ENCODE data around the gene PRKCB.

Gene PRKCB

DNA sequence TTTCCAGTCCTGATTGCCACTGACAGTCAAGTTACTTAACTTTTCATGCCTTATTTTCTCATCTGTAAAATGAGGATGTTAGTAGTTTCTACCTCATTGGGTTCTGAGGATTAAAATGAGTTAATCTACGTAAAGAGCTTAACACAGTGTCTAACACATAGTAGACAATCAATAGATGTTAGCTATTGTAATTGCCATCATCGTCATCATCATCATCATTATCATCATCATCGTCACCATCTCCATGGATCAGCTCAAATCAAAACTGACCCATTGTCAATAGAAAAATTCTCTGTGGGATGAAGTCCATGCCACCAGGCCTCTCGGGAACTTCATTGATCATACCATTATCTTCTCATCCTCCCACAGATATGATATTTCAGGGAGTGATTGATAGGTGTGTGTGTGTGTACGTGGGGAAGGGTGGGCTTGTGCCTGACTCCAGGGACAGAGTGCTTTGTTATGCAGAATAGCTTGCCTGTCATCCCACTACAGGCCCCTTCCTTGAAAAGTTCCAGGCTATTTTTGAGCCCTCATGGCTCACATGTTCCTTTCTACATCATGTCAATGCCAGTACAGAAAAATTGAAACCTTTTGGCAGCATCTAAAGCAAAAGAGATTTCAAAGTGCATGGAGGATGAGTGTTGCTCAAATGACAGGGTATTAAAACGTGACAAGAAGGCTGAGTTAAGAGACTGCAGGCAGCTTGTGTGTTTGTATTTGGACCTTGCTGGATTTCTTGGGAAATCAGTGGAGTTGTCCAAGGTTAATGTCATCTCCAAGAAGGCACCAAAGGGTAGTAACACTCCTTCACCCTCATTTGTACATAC lies 133.9 kb downstream of the PRKCB start:
- DNase-seq: no peak

DNA sequence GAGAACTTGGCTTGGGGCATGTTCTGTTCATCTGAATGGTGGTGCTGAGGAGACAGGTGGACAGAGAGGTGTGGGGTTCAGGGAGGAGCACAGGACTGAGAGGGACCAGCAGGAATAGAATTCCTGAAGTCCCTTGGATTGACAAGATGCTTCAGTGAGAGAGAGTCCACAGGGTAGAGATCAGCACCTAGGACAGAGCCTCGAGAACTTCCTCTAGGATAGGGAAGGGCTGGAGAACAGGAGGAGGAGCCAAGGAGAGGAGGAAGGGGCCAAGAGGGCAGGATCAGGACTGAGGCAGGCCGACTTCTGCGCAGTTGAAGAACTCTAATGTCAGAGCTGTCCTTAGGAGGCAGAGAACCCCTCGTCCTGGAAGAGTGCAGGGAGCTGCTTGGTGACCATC lies 138.4 kb downstream of the PRKCB start:
- DNase-seq: no peak

DNA sequence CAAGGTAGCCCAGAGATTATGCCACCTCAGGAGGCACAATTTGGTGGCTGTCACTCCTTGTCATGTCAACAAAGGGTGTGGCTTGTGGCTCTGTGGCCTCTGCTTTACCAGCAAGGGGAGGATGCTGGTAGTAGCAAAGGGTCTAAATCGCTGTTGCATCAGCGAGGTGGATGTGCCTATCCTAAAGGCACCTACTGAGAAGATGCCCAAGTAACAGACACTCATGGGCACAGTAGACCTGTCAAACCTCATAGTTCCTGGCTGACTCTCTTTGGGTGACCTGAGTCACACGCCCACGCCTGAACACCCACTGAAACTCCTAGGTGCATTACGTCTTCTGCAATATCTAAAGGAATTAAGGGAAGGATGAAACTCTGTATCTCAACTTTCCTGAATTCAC lies 139.5 kb downstream of the PRKCB start:
- no peak for DNase-seq

DNA sequence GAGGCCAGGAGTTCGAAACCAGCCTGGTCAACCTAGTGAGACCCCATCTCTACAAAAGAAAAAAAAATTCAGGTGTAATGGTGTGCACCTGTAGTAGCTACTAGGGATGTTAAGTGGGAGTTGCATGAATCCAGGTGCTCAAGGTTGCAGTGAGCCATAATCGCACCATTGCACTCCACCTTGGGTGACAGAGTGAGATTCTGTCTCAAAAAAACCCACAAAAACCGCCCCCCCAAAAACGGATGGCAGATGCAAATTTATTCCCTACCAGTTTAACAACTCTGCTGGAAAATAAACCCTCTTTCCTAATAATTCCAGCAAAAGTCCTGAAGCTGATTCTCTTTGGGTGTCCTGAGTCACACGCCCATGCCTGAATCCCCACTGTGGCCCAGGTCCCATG lies 140.3 kb downstream of the PRKCB start:
- DNase-seq: no peak

DNA sequence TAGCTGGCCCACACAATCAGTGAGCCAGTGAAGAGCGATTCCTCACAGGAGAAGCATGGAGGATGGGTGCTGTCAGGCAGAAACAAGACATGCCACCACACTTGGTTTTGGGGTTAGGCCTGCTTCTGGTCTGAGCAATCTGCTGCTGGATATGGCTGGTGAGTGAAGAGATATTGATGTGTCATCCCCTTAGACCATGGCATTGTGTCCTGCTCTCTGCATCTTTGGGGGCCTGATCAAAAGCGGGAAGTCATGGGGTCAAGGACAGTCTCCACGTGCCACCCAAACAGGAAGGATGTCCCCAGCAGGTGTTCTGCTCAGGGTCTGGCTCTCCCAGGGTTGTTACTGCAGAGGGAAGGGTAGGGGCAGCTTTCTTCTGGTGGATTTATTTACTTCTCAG lies 140.7 kb downstream of the PRKCB start:
- DNase-seq: no peak

DNA sequence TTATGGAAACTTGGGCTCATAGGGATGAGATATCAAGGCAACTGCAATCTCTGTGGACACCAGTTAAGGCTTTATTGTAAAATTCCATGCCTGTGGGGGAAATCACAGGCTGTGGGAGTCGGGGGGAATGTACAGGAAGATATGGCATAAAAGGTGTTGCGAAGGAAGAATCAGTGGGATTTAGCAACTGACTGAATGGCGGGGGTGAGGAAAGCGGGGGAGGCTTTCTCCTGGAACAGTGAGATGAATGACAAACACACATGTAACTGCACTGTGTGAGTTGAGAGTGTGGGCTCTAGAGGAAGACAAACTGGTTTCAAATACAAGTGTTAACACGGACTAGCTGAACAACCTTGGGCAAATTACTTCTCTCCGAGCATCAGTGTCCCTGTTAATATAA lies 143.7 kb downstream of the PRKCB start:
- DNase-seq: no peak

DNA sequence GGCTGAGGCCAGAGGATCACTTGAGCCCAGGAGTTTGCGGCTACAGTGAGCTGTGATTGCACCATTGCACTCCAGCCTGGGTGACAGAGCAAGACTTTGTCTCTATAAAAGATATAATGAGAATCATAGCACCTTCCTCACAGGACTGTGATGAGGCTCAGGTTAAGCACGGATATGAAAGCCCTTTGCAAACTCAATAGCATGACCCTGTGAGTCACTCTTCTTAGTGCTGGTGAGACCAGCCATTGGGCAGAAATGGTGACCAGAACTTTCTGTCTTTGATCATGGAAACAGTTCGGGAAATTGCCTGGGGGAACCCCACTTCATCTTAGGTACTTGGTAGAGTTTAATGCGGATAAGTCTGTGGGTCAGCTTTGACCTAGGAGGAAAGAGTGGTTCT lies 144.2 kb downstream of the PRKCB start:
- DNase-seq: no peak

DNA sequence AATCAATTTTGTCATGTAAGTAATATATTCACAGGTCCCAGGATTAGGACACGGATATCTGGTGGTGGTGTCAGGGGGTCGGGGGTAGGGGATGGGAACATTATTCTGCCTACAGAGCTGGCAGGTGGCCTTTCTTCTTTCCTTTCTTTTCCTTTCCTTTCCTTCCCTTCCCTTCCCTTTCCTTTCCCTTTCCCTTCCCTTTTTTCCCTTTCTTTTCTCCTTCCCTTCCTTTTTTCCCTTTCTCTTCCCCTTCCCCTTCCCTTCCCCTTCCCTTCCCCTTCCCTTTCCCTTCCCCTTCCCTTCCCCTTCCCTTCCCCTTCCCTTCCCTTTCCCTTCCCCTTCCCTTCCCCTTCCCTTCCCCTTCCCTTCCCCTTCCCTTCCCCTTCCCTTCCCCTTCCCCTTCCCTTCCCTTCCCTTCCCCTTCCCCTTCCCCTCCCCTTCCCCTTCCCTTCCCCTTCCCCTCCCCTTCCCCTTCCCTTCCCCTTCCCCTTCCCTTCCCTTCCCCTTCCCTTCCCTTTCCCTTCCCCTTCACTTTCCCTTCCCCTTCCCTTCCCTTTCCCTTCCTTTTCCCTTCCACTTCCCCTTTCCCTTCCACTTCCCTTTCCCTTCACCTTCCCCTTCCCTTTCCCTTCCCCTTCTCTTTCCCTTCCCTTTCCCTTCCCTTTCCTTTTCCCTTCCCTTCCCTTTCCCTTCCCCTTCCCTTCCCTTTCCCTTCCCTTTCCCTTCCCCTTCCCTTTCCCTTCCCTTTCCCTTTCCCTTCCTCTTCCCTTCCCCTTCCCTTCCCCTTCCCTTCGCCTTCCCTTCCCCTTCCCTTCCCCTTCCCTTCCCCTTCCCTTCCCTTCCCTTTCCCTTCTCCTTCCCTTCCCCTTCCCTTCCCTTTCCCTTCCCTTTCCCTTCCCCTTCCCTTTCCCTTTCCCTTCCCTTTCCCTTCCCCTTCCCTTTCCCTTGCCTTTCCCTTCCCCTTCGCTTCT lies 145.9 kb downstream of the PRKCB start:
- DNase-seq: no peak

DNA sequence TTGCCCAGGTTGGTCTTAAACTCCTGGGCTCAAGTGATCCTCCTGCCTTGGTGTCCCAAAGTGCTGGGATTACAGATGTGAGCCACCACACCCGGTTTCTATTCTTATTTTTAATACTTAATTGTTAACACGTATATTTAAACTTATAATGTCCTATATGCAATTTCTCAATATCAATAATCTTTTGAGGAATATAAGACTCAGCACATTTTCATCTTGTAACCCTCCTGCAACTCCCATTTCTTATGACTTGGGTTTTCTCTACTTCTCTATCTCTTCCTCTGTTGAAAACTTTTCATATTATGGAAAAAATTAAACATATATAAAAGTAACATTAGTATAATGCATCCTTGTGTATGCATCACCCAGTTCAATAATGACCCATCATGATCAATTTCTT lies 150.7 kb downstream of the PRKCB start:
- DNase-seq: no peak

DNA sequence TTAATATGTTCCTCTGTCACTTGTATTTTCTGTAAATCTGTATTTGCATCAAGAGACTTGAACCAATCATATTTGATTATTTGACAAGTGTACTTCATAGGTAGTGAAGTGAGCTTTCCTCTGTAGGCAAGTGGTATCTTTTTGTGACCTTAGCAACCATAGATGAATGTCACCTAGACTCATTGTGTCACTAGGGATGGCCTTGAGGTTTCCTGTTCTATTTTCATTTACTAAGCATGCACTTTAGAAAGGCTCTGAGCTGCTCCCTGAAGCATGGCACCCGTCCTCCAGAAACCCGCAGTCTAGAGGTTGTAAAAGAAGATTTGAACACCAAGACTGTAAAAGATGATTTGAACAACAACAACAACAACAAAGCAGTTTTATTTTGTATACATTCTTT lies 151.7 kb downstream of the PRKCB start:
- no peak for DNase-seq

DNA sequence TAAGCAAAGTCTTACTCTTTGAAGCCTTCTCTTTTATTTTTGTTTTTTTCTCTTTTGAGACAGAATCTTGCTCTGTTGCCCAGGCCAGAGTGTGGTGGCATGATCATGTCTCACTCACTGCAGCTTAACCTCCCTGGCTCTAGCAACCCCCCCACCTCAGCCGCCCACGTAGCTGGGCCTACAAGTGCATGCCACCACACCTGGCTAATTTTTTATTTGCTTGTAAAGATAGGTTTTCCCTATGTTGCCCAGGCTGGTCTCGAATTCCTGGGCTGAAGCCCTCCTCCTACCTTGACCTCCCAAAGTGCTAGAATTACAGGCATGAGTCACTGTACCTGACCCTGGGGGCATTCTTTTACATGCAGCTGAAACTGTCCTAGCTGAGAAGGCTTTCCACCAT lies 154.7 kb downstream of the PRKCB start:
- no peak for DNase-seq

DNA sequence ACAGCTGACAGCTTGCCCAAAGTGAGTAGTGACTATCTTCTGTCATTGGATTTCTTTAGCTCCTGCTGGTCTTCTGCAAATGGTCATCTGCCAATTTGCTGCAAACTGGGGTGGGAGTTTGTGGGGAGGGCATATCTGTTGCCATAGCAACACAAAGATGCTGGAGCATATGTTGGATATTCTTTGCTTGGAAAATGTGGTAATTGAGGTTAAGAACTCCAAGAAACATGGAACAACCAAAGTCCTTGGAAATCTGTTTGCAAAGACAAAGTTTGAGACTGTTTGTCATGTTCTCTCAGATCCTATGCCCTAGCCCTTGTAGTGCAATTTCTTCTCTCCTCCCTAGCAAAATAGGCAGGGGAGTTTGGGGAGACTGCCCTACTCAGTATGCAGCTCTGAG lies 155.3 kb downstream of the PRKCB start:
- DNase-seq: no peak

DNA sequence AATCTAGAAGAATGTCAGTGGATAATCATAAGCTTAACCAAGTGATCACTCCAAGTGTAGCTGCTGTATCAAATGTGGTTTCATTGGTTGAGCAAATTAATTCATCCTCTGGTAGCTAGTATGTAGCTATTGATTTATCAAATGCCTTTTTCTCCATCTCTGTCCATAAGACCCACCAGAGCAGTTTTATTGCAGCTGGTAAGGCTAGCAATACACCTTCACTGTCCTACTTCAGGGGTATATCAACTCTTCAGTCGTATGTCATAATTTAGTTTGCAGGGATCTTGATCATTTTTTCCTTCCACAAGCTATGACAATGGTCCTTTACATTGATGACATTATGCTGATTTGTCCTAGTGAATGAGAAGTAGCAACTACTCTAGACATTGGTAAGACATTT lies 158.8 kb downstream of the PRKCB start:
- no peak for DNase-seq

DNA sequence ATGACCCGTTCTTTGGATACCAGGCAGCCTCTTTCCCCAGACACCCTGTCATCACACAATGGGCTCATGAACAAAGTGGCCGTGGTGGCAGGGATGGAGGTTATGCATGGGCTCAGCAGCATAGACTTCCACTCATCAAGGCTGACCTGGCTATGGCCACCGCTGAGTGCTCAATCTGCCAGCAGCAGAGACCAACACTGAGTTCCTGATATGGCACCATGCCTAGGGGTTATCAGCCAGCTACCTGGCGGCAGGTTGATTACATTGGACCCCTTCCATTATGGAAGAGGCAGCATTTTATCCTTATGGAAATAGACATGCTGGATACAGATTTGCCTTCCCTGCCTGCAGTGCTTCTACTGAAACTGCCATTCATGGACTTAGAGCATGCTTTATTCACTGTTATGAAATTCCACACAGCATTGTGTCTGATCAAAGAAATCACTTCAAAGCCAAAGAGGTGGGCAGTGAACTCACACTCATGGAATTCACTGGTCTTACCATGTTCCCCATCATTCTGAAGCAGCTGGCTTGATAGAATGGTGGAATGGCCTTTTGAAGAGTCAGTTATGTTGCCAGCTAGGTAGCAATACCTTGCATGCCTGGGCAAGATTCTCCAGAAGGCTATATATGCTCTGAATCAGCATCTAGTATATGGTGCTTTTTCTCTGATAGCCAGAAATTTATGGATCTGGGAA lies 160.6 kb downstream of the PRKCB start:
- DNase-seq: no peak

DNA sequence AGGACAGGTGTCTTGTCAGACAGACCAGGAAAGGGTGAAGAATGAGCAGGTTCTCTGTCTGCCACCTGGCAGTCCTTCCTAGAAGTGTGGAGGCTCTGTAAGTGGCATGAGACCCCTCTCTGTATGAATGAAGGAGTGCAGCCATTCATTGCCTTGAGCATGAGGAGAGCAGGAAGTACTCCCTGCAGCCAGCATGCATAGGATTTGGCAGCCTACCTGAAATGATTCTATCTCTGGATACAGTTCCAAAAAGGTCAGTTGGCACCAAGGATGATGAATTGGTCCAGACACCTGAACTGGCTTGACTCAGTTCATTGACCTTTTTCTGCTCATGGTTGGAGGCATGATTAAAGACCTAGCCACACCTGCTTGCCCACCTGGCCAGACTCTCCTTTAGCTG lies 163.0 kb downstream of the PRKCB start:
- DNase-seq: no peak

DNA sequence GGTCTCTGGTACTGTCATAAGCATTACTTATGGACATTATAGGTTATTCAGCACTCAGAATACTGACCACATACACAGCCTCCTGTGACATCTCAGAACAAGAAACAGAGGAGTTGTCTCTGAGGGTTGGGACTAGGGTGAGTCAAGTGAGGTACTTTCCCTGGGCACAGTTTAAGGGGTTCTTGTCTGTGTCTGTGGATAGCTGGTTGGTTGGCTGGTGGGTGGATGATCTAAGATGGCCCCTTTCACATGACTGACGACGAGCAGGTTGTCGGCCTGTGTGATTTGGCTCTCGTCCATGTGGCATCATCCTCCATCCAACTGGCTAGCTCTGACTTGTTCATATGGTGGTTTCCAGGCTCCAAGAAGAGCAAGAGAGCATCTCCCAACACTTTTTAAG lies 163.9 kb downstream of the PRKCB start:
- no peak for DNase-seq

DNA sequence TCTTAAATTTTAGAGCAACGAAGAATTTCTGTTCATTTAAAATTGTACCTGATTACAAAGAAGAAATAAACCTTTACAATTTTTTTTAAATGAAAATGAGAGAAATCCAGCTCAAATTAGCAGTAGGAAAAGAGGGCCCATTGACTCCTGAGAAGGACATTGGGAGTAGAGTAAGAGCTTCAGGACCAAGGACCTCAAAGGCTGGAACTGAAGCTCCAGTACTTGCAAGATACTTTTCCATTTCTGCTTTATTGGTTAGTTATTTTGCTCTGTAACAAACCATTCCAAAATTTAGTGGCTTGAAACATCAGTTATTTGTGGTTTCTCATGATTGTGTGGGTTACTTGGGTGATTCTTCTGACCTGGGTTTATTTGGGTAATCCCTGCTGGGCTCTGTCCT lies 165.9 kb downstream of the PRKCB start:
- no peak for DNase-seq

DNA sequence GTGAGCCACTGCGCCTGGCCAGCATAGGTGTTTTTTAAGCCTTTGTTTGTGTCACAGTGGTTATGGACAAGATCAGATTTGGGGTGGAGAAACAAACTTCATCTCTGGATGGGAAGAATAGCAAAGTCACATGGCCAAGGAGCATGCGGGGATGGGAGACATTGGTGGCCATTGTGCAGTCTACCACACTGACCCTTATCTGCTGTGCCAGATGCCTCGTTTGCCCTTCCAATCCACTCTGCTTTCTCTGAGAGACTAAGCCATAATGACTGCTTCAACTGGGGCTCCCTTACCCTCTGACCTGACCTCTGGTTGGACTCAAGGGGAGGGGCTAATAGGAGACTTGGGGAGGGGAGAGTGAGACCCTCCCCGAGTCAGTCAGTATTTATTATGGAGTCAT lies 166.8 kb downstream of the PRKCB start:
- no peak for DNase-seq

DNA sequence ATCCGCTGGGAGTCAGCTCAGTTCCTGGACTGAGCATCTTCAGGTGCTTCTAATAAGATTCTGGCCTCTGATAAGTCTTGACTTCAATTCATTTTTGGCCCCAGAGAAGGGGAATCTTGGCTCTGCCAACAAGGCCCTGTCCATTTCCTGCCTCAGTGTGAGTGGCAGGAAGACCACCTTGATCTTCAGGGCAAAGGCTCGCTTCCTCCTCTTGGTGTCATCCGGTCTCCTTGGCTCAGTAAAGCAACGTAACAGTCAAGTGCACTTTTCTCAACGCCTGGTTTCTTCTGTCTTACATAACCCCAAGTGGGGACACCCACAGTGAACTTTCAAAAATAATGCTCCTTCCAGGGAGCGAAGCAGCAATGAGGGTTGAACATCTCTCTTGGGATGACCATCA lies 169.8 kb downstream of the PRKCB start:
- no peak for DNase-seq

DNA sequence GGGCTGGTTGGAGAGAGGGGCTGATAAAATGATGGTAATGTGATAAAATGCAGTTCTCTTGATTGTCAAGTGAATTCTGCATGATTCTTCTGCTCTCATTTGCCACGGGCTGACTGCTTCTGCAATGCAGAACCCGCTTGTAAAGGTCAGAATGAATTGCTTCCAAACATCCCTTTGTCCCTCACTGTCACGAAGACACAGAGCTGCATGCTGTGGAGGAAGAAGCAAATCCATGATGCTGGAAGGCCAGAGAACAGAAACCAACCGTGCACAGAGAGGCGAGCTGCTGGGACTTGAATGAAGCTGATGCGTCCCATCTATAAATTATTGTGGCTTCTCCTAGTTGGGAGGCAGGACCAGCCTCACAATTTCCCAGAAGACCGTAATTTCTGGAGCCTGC lies 171.6 kb downstream of the PRKCB start:
- no peak for DNase-seq

DNA sequence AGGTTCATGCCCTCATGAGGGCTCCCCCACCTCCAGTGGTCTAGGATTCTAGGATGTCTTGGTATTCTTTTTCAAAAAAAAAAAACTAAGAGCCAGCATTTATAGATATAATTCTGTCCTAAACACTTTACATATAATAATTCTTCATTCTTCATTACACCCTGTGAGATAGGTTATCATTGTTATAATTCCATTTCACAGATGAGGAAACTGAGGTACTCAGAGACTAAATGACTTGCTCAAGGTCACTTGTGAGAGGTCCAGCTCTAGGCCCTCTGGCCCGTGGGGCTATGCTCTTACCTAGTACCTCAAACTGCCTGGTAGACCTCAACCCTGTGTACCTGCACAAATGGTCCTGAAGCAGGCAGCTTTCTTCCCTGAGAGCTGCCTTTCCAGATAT lies 172.2 kb downstream of the PRKCB start:
- no peak for DNase-seq

DNA sequence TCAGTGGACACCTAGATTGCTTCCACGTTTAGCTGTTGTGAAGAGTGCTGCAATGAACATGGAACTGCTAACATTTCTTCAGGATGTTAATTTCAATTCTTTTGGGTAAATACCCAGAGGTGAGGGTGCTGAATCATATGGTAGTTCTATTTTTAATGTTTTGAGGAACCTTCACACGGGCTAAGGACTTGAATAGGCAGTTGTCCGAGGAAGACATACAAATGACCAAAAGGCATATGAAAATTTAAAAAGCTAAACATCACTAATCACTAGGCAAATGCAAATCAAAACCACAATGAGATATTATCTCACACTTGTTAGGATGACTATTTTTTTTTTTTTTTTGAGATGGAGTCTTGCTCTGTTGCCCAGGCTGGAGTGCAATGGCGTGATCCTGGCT lies 173.3 kb downstream of the PRKCB start:
- no peak for DNase-seq

DNA sequence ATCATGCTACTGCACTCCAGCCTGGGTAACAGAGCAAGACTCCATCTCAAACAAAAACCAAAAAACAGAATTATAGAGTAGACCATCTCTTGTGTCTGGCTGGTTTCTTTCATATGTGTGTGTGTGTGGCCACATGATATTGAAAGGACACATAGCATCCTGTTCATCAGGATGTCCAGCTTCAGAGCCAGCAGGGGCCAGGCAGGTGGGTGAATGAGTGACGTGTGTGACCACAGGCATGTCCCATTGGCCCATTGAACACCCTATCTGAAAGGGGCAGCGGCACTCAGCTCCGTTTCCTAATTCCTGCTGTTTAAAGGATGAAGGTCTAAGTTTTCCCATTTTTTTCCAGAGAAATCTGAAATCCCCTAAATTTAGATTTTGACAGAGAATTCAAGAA lies 174.2 kb downstream of the PRKCB start:
- DNase-seq: no peak

All from NCI-H1417 treated with DMSO at 0.1 percent for 48 hours (cell line).